Loucy (cell line): ENCODE results near the gene OSBPL2.

Source experiments
- H2AFZ ChIP-seq: fragments of 200-600 bp; sonication (generic); 2 replicates; pipeline ENCODE4 v1.6.0; 2016; ENCODE audit warnings: antibody characterized with exemption, mild to moderate bottlenecking, low read length, moderate library complexity
- H3F3A ChIP-seq: fragments of 200-600 bp; 2 replicates; pipeline ENCODE4 v1.6.0; 2016; ENCODE audit warnings: antibody characterized with exemption, low read depth, mild to moderate bottlenecking
- H3K27me3 ChIP-seq: fragments of 200-600 bp; sonication (generic); 2 replicates; pipeline ENCODE4 v1.6.1; 2014; ENCODE audit warnings: low read length, mild to moderate bottlenecking; ENCODE audit not compliant: insufficient read depth, poor library complexity, severe bottlenecking
- H3K36me3 ChIP-seq: fragments of 200-600 bp; sonication (generic); 2 replicates; pipeline ENCODE4 v1.6.1; 2016; ENCODE audit warnings: low read length; ENCODE audit not compliant: insufficient read depth
- H3K4me1 ChIP-seq: fragments of 200-600 bp; sonication (generic); 2 replicates; pipeline ENCODE4 v1.5.1; 2014; ENCODE audit warnings: low read length, mild to moderate bottlenecking; ENCODE audit not compliant: insufficient read depth, poor library complexity, severe bottlenecking
- H3K4me2 ChIP-seq: fragments of 200-600 bp; sonication (generic); 2 replicates; pipeline ENCODE4 v1.6.0; 2014; ENCODE audit warnings: antibody characterized with exemption, low read length, low read depth, mild to moderate bottlenecking; ENCODE audit not compliant: poor library complexity, severe bottlenecking
- H3K4me3 ChIP-seq: fragments of 200-600 bp; sonication (generic); 2 replicates; pipeline ENCODE4 v1.5.1; 2014; ENCODE audit warnings: low read length, mild to moderate bottlenecking, mixed read lengths; ENCODE audit not compliant: poor library complexity, severe bottlenecking
- H3K79me2 ChIP-seq: fragments of 200-600 bp; sonication (generic); 2 replicates; pipeline ENCODE4 v1.6.1; 2014; ENCODE audit warnings: low read length; ENCODE audit not compliant: insufficient read depth
- H3K9ac ChIP-seq: fragments of 200-600 bp; sonication (generic); 2 replicates; pipeline ENCODE4 v1.6.0; 2014; ENCODE audit warnings: mild to moderate bottlenecking, low read depth, low read length, moderate library complexity; ENCODE audit not compliant: poor library complexity, severe bottlenecking
- H3K9me2 ChIP-seq: fragments of 200-600 bp; sonication (generic); replicated peaks from 2 replicates; pipeline ENCODE4 v1.6.1; 2016; ENCODE audit warnings: low read depth, low read length, mixed read lengths
- H3K9me3 ChIP-seq: fragments of 200-600 bp; sonication (generic); 2 replicates; pipeline ENCODE4 v1.6.1; 2014; ENCODE audit warnings: mild to moderate bottlenecking, antibody characterized with exemption, low read length, low read depth; ENCODE audit not compliant: insufficient read depth
- H4K20me1 ChIP-seq: fragments of 200-600 bp; sonication (generic); 2 replicates; pipeline ENCODE4 v1.6.0; 2014; ENCODE audit warnings: antibody characterized with exemption, low read length, mild to moderate bottlenecking; ENCODE audit not compliant: insufficient read depth, poor library complexity, severe bottlenecking
- CTCF ChIP-seq: fragments of 200-600 bp; sonication (generic); conservative IDR thresholded peaks from 2 replicates; pipeline ENCODE4 v1.5.1; 2014; ENCODE audit warnings: mild to moderate bottlenecking, antibody characterized with exemption, low read length
- EZH2phosphoT487 ChIP-seq: fragments of 200-600 bp; IDR thresholded peaks from 2 replicates; pipeline ENCODE4 v1.6.1; 2018; ENCODE audit warnings: antibody characterized with exemption, mild to moderate bottlenecking, moderate library complexity, borderline replicate concordance

OSBPL2 gene

GRCh38 chr20:62296724-62297448, 58.6 kb downstream of the OSBPL2 start:
- Histone ChIP-seq H3K4me3 (no peak overlapping the region), H3K9me3 (no peaks in the 10 kb centered on the region), H3K9ac (no peak overlapping the region), H3K4me2 (no peak overlapping the region), H3K9me2 (no peaks in the 10 kb centered on the region), H2AFZ (no peak overlapping the region), H4K20me1 (no peaks in the 10 kb centered on the region), H3K4me1 (no peaks in the 10 kb centered on the region), H3K36me3 (peaks cover 34% of the 10 kb centered on the region; the same call in 1 of the 2 replicates), H3K79me2 (no peaks in the 10 kb centered on the region), H3K27me3 (no peaks in the 10 kb centered on the region), H3F3A (no peaks in the 10 kb centered on the region)
- no peak for TF ChIP-seq CTCF
- no peak for TF ChIP-seq EZH2phosphoT487

- Histone ChIP-seq H3K79me2 (no peaks in the 10 kb centered on the region), H3F3A (0 out of 2 replicates have a peak, but pooled peaks cover 5% of the 10 kb centered on the region), H3K4me3 (no peak overlapping the region), H3K9me3 (no peaks in the 10 kb centered on the region), H3K27me3 (no peaks in the 10 kb centered on the region), H3K4me1 (no peaks in the 10 kb centered on the region), H3K9me2 (no peaks in the 10 kb centered on the region), H4K20me1 (no peaks in the 10 kb centered on the region), H3K36me3 (peaks cover 29% of the 10 kb centered on the region; the same call in 1 of the 2 replicates), H3K4me2 (no peak overlapping the region), H2AFZ (no peak overlapping the region), H3K9ac (no peak overlapping the region)
- TF ChIP-seq EZH2phosphoT487 (no peak), CTCF (no peak)
These were observed 59.3 kb downstream of the OSBPL2 start for GRCh38 chr20:62297449-62298227.

- Histone ChIP-seq H3F3A (0 out of 2 replicates have a peak, but pooled peaks cover 5% of the 10 kb centered on the region), H3K36me3 (peaks cover 22% of the 10 kb centered on the region; the same call in 1 of the 2 replicates), H3K79me2 (peaks cover 7% of the 10 kb centered on the region), H3K9me3 (no peaks in the 10 kb centered on the region), H3K9ac (no peak overlapping the region), H3K4me1 (peaks cover under 1% of the 10 kb centered on the region), H3K9me2 (no peaks in the 10 kb centered on the region), H4K20me1 (peaks cover 9% of the 10 kb centered on the region), H3K27me3 (no peaks in the 10 kb centered on the region), H3K4me2 (no peak overlapping the region), H3K4me3 (no peak overlapping the region), H2AFZ (no peak overlapping the region)
- no peak for TF ChIP-seq CTCF
- no peak for TF ChIP-seq EZH2phosphoT487
These were observed 60.4 kb downstream of the OSBPL2 start for GRCh38 chr20:62298577-62299249.
